Right ventricle myocardium inferior (tissue), 1 donor: ENCODE data around the gene OR51G1. TPM values are rescaled to one million over a fixed set of nuclear protein-coding genes. Genes with fewer than 3 reads are reported as not detected.

Source experiments
- ATAC-seq: fragments of 200-7000 bp; cut with Tn5 transposase; one replicate; pipeline ENCODE4 v1.9.1; 2020; ENCODE audit warnings: mild to moderate bottlenecking, moderate library complexity
- DNase-seq: peaks from one replicate; pipeline ENCODE4 v3.0.0; 2021; ENCODE audit errors: missing footprints
- intact Hi-C: fragments of 100-400 bp; cut with DNase I; formaldehyde crosslinking; loops from one replicate; pipeline ENCODE4 v1.11.0; 2022
- total RNA-seq: library from RNA; stranded (reverse); fragmentation: NEBNext Ultra II Directional; extraction: Animal tissue kit (Norgen Biotek cat#: 25700); gene quantifications from one replicate; pipeline ENCODE4 v1.2.1, GENCODE V29; 2021
- donor health status: DM: no; HTN: yes; CAD: no; lungs with severe emphysema.

Gene OR51G1
- total RNA-seq, 1 donor from 2014 or later = not detected

- ATAC-seq (no peak), DNase-seq (no peak)
- intact Hi-C loops = no loop called here
These were observed 42.2 kb downstream of the OR51G1 start, which contains the start of gene OR51T1 for GRCh38 chr11:4881860-4882500. OR51T1 (plus strand) TSS chr11:4881900; CDS start chr11:4881900, 0 bp downstream.

GRCh38 chr11:4881188-4881587 lies 43.0 kb downstream of the OR51G1 start:
- no peak for ATAC-seq
- DNase-seq = no peak
- intact Hi-C loops = no loop called here

Other genes starting within 250 kb of the OR51G1 start
- 0.30 TPM for gene OR51E2, start 226.5 kb downstream of the OR51G1 start, total RNA-seq
- gene MMP26, start 219.6 kb downstream of the OR51G1 start, total RNA-seq = not detected
- gene OR51F1, start 154.4 kb downstream of the OR51G1 start, total RNA-seq = not detected
- gene OR52R1, start 120.0 kb downstream of the OR51G1 start, total RNA-seq = not detected
- not detected for gene OR51F2, start 103.0 kb downstream of the OR51G1 start, total RNA-seq
- gene OR51S1, start 75.1 kb downstream of the OR51G1 start, total RNA-seq = not detected
- gene OR51T1, start 42.4 kb downstream of the OR51G1 start, total RNA-seq = not detected
- not detected for gene OR51A7, start 20.6 kb downstream of the OR51G1 start, total RNA-seq
- gene OR51G2, start 5.0 kb downstream of the OR51G1 start, total RNA-seq = not detected
- gene OR51A4, start 23.3 kb upstream of the OR51G1 start, total RNA-seq = not detected
- gene OR51A2, start 31.4 kb upstream of the OR51G1 start, total RNA-seq = not detected
- not detected for gene OR51L1, start 70.5 kb upstream of the OR51G1 start, total RNA-seq
- gene OR52J3, start 122.2 kb upstream of the OR51G1 start, total RNA-seq = not detected
- not detected for gene OR52E2, start 135.3 kb upstream of the OR51G1 start, total RNA-seq
- not detected for gene OR52E1, start 145.2 kb upstream of the OR51G1 start, total RNA-seq
- gene OR52A5, start 214.0 kb upstream of the OR51G1 start, total RNA-seq = not detected
- gene OR52A1, start 230.4 kb upstream of the OR51G1 start, total RNA-seq = not detected